ENCODE data around the gene KMT2C.
"Not testable (repeated sequence)": the region's sequence is repeated elsewhere in the genome, so short reads cannot be mapped to it uniquely, and the experiment has no call there.

KMT2C gene

DNA sequence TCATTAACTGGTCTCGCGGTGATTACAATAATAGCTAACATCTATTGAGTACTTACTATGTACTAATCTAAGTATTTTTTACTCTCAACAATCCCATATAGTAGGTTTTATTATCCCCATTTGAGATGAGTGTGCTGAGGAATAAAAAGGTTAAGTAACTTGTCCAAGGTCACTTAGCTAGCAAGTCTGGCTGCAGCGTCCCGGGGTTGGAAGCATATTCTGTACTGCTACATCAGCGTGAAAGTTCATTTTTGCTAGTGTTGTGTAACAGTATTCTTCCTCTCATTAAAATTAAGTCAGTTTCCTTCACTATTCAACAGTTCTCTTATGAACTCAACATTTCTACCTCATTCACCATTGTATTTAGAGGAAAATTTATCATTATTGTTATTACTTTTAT, 199.5 kb downstream of the KMT2C start:
- not testable (repeated sequence) for H3K4me1 ChIP-seq (ENCODE audit: control insufficient read depth, insufficient read depth, low read length); H3K9me3 ChIP-seq (ENCODE audit: control insufficient read depth, insufficient read depth, low read length); H3K9ac ChIP-seq (ENCODE audit: low read depth, low read length); H3K27ac ChIP-seq (ENCODE audit: low read depth, low read length); H3K36me3 ChIP-seq (ENCODE audit: control insufficient read depth, insufficient read depth, low read length); H3K4me3 ChIP-seq (ENCODE audit: low read depth, low read length); H3K27me3 ChIP-seq (ENCODE audit: control insufficient read depth, insufficient read depth, low read length)

DNA sequence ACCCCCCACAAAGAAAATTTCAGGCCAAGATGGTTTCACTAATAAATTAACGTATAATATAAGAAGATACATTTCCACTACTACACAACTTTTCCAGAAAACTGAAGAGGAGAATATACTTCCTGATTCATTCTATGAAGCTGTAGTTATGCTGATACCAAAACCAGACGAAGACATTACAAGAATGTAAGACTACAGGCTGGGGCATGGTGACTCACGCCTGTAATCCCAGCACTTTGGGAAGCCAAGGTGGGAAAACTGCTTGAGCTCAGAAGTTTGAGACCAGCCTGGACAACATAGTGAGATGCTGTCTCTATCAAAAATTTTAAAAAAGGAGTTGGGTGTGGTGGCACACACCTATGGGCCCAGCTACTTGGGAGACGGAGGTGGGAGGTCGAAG, 201.4 kb downstream of the KMT2C start:
- not testable (repeated sequence) for H3K9ac ChIP-seq (ENCODE audit: low read depth, low read length); H3K27ac ChIP-seq (ENCODE audit: low read depth, low read length); H3K27me3 ChIP-seq (ENCODE audit: control insufficient read depth, insufficient read depth, low read length); H3K36me3 ChIP-seq (ENCODE audit: control insufficient read depth, insufficient read depth, low read length); H3K4me1 ChIP-seq (ENCODE audit: control insufficient read depth, insufficient read depth, low read length); H3K4me3 ChIP-seq (ENCODE audit: low read depth, low read length); H3K9me3 ChIP-seq (ENCODE audit: control insufficient read depth, insufficient read depth, low read length)

- no peak overlapping the region for H3K9ac ChIP-seq (ENCODE audit: low read depth, low read length)
- H3K27me3 ChIP-seq (ENCODE audit: control insufficient read depth, insufficient read depth, low read length): no peaks in the 10 kb centered on the region
- H3K4me1 ChIP-seq (ENCODE audit: control insufficient read depth, insufficient read depth, low read length): no peaks in the 10 kb centered on the region
- H3K9me3 ChIP-seq (ENCODE audit: control insufficient read depth, insufficient read depth, low read length): no peaks in the 10 kb centered on the region
- H3K36me3 ChIP-seq (ENCODE audit: control insufficient read depth, insufficient read depth, low read length): 0 out of 2 replicates have a peak, but pooled peaks cover 3% of the 10 kb centered on the region
- H3K4me3 ChIP-seq (ENCODE audit: low read depth, low read length): no peak overlapping the region
- no peak overlapping the region for H3K27ac ChIP-seq (ENCODE audit: low read depth, low read length)
These were observed 204.7 kb downstream of the KMT2C start for GRCh38 chr7:152231089-152231488.

DNA sequence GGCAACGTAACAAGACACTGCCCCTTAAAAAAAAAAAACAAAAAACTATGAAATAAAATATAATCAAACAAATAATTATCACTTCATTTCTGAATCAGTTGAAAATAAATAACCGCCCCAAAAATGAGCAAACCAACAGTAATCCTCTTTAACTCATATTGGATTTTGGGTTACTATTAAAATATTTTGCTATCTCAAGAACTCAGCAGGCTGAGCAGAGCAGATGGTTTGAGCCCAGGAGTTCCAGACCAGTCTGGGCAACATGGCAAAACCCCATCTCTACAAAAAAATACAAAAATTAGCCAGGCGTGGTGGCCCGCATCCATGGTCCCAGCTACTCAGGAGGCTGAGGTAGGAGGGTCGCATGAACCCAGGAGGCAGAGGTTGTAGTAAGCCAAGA, 216.2 kb downstream of the KMT2C start:
- H3K9me3 ChIP-seq (ENCODE audit: control insufficient read depth, insufficient read depth, low read length); H3K27ac ChIP-seq (ENCODE audit: low read depth, low read length); H3K9ac ChIP-seq (ENCODE audit: low read depth, low read length); H3K4me3 ChIP-seq (ENCODE audit: low read depth, low read length); H3K4me1 ChIP-seq (ENCODE audit: control insufficient read depth, insufficient read depth, low read length); H3K27me3 ChIP-seq (ENCODE audit: control insufficient read depth, insufficient read depth, low read length): not testable (repeated sequence)
- peaks cover 24% of the 10 kb centered on the region for H3K36me3 ChIP-seq (ENCODE audit: control insufficient read depth, insufficient read depth, low read length)

DNA sequence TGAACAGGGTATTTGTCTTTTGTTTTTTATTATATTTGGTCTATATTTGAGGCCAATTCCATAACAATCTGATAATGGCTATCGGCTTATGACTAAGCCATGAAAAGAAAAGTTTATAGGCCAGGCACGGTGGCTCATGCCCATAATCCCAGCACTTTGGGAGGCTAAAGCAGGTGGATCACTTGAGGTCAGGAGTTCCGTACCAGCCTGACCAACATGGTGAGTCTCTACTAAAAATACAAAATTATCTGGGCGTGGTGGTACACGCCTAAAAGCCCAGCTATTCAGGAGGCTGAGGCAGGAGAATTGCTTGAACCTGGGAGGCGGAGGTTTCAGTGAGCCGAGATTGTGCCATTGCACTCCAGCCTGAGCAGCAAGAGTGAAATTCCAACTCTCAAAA, 227.0 kb downstream of the KMT2C start:
- H3K27me3 ChIP-seq (ENCODE audit: control insufficient read depth, insufficient read depth, low read length); H3K27ac ChIP-seq (ENCODE audit: low read depth, low read length); H3K9me3 ChIP-seq (ENCODE audit: control insufficient read depth, insufficient read depth, low read length); H3K9ac ChIP-seq (ENCODE audit: low read depth, low read length); H3K36me3 ChIP-seq (ENCODE audit: control insufficient read depth, insufficient read depth, low read length); H3K4me3 ChIP-seq (ENCODE audit: low read depth, low read length); H3K4me1 ChIP-seq (ENCODE audit: control insufficient read depth, insufficient read depth, low read length): not testable (repeated sequence)

- H3K27me3 ChIP-seq (ENCODE audit: control insufficient read depth, insufficient read depth, low read length); H3K27ac ChIP-seq (ENCODE audit: low read depth, low read length); H3K4me3 ChIP-seq (ENCODE audit: low read depth, low read length); H3K9me3 ChIP-seq (ENCODE audit: control insufficient read depth, insufficient read depth, low read length); H3K4me1 ChIP-seq (ENCODE audit: control insufficient read depth, insufficient read depth, low read length); H3K9ac ChIP-seq (ENCODE audit: low read depth, low read length): not testable (repeated sequence)
- H3K36me3 ChIP-seq (ENCODE audit: control insufficient read depth, insufficient read depth, low read length): peaks cover 24% of the 10 kb centered on the region
These were observed 231.4 kb downstream of the KMT2C start for GRCh38 chr7:152204417-152204816.

GRCh38 chr7:152203095-152203494, 232.7 kb downstream of the KMT2C start:
- H3K27ac ChIP-seq (ENCODE audit: low read depth, low read length): no peak overlapping the region
- H3K9me3 ChIP-seq (ENCODE audit: control insufficient read depth, insufficient read depth, low read length): no peaks in the 10 kb centered on the region
- no peaks in the 10 kb centered on the region for H3K27me3 ChIP-seq (ENCODE audit: control insufficient read depth, insufficient read depth, low read length)
- H3K36me3 ChIP-seq (ENCODE audit: control insufficient read depth, insufficient read depth, low read length): peaks cover 36% of the 10 kb centered on the region
- H3K4me3 ChIP-seq (ENCODE audit: low read depth, low read length): no peak overlapping the region
- no peak overlapping the region for H3K9ac ChIP-seq (ENCODE audit: low read depth, low read length)
- no peaks in the 10 kb centered on the region for H3K4me1 ChIP-seq (ENCODE audit: control insufficient read depth, insufficient read depth, low read length)

- H3K4me3 ChIP-seq (ENCODE audit: low read depth, low read length): no peak overlapping the region
These were observed 233.7 kb downstream of the KMT2C start for GRCh38 chr7:152202056-152202455.

DNA sequence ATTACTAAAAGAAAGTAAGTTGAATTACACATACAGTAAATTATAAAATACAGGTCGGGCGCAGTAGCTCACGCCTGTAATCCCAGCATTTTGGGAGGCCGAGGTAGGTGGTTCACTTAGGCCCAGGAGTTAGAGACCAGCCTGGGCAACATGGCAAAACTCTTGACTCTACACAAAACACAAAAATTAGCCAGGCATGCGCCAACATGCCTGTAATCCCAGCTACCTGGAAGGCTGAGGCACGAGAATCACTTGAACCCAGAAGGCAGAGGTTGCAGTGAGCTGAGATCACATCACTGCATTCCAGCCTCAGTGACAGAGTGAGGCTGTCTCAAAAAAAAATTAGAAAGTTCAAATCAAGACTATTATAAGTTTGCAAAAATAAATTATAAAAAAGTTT, 235.4 kb downstream of the KMT2C start:
- Histone ChIP-seq H3K9me3 (ENCODE audit: control insufficient read depth, insufficient read depth, low read length) (no peaks in the 10 kb centered on the region), H3K36me3 (ENCODE audit: control insufficient read depth, insufficient read depth, low read length) (peaks cover 42% of the 10 kb centered on the region), H3K27me3 (ENCODE audit: control insufficient read depth, insufficient read depth, low read length) (no peaks in the 10 kb centered on the region), H3K4me3 (ENCODE audit: low read depth, low read length) (no peak overlapping the region), H3K9ac (ENCODE audit: low read depth, low read length) (no peak overlapping the region), H3K27ac (ENCODE audit: low read depth, low read length) (no peak overlapping the region), H3K4me1 (ENCODE audit: control insufficient read depth, insufficient read depth, low read length) (no peaks in the 10 kb centered on the region)

More at GRCh38 chr7:152202056-152202455, 233.7 kb downstream of the KMT2C start:
- Histone ChIP-seq H3K27me3 (ENCODE audit: control insufficient read depth, insufficient read depth, low read length) (no peaks in the 10 kb centered on the region), H3K27ac (ENCODE audit: low read depth, low read length) (no peak overlapping the region), H3K9ac (ENCODE audit: low read depth, low read length) (no peak overlapping the region), H3K9me3 (ENCODE audit: control insufficient read depth, insufficient read depth, low read length) (no peaks in the 10 kb centered on the region), H3K36me3 (ENCODE audit: control insufficient read depth, insufficient read depth, low read length) (peaks cover 39% of the 10 kb centered on the region), H3K4me1 (ENCODE audit: control insufficient read depth, insufficient read depth, low read length) (no peaks in the 10 kb centered on the region)

- Histone ChIP-seq H3K9ac (ENCODE audit: low read depth, low read length) (no peak overlapping the region), H3K27ac (ENCODE audit: low read depth, low read length) (no peak overlapping the region), H3K36me3 (ENCODE audit: control insufficient read depth, insufficient read depth, low read length) (peaks cover 61% of the 10 kb centered on the region)
These were observed 239.4 kb downstream of the KMT2C start for GRCh38 chr7:152196391-152196790.

GRCh38 chr7:152193880-152194279, 241.9 kb downstream of the KMT2C start:
- Histone ChIP-seq H3K4me1 (ENCODE audit: control insufficient read depth, insufficient read depth, low read length) (no peaks in the 10 kb centered on the region), H3K27me3 (ENCODE audit: control insufficient read depth, insufficient read depth, low read length) (no peaks in the 10 kb centered on the region), H3K4me3 (ENCODE audit: low read depth, low read length) (no peak overlapping the region), H3K36me3 (ENCODE audit: control insufficient read depth, insufficient read depth, low read length) (peaks cover 61% of the 10 kb centered on the region), H3K27ac (ENCODE audit: low read depth, low read length) (no peak overlapping the region), H3K9me3 (ENCODE audit: control insufficient read depth, insufficient read depth, low read length) (no peaks in the 10 kb centered on the region), H3K9ac (ENCODE audit: low read depth, low read length) (no peak overlapping the region)

More at GRCh38 chr7:152196391-152196790, 239.4 kb downstream of the KMT2C start:
- Histone ChIP-seq H3K4me3 (ENCODE audit: low read depth, low read length) (no peak overlapping the region), H3K4me1 (ENCODE audit: control insufficient read depth, insufficient read depth, low read length) (no peaks in the 10 kb centered on the region), H3K27me3 (ENCODE audit: control insufficient read depth, insufficient read depth, low read length) (no peaks in the 10 kb centered on the region), H3K9me3 (ENCODE audit: control insufficient read depth, insufficient read depth, low read length) (no peaks in the 10 kb centered on the region)

DNA sequence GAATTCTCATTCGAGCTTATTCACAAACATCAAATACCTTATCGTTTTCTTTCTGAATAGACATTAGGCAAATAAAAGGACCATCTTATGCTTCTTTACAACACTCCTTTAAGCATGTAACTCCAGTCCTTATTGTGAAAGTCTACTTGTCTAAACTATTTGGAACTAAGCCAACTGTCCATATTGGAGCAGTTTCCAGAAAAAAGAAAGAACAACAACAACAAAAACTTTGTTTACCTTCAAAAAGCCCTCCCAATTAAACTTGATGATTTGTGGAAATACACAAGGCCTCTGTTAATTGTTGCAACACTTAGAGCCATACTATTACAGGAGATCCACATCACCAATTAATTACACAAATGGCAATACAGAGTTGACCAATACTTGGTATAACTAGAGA, 246.7 kb downstream of the KMT2C start:
- H3K9me3 ChIP-seq (ENCODE audit: control insufficient read depth, insufficient read depth, low read length): no peaks in the 10 kb centered on the region
- H3K4me1 ChIP-seq (ENCODE audit: control insufficient read depth, insufficient read depth, low read length): no peaks in the 10 kb centered on the region
- H3K27me3 ChIP-seq (ENCODE audit: control insufficient read depth, insufficient read depth, low read length): no peaks in the 10 kb centered on the region
- H3K4me3 ChIP-seq (ENCODE audit: low read depth, low read length): no peak overlapping the region
- H3K27ac ChIP-seq (ENCODE audit: low read depth, low read length): no peak overlapping the region
- peaks cover 72% of the 10 kb centered on the region for H3K36me3 ChIP-seq (ENCODE audit: control insufficient read depth, insufficient read depth, low read length)
- no peak overlapping the region for H3K9ac ChIP-seq (ENCODE audit: low read depth, low read length)

All from HUES48 (cell line).